ENCODE measurements around the gene KIF6. TPM values are rescaled to one million over a fixed set of nuclear protein-coding genes. Genes with fewer than 3 reads are reported as not detected.

KIF6 gene
- polyA plus RNA-seq, 3 donors = not detected

- Mint-ChIP-seq H3K27me3 (ENCODE audit: low read depth in 3 of 3) (peaks cover 1 to 4% (median 3%) of the 10 kb centered on the region in 3 donors), H3K36me3 (no peaks in the 10 kb centered on the region), H3K27ac (no peak overlapping the region), H3K4me3 (no peak overlapping the region), H3K9me3 (peaks cover 0 to 1% (median 0%) of the 10 kb centered on the region in 7 donors), H3K4me1 (peaks cover 2% of the 10 kb centered on the region)
- Histone ChIP-seq H3K9me3 (replicated peaks in 1 of 2; ENCODE audit: control insufficient read depth in 1 of 2, insufficient read depth in 1 of 2, low read length in 2 of 2) (no peaks in the 10 kb centered on the region), H3K4me1 (ENCODE audit: control insufficient read depth in 1 of 2, insufficient read depth in 2 of 2, low read length in 2 of 2) (no peaks in the 10 kb centered on the region), H3K4me2 (replicated peaks; ENCODE audit: extremely low read depth, low read length, poor library complexity, severe bottlenecking) (no peak overlapping the region), H3K27me3 (ENCODE audit: control insufficient read depth in 2 of 2, insufficient read depth in 2 of 2, low read length in 2 of 2) (no peaks in the 10 kb centered on the region), H3K9ac (ENCODE audit: insufficient read depth, low read length, poor library complexity, severe bottlenecking) (no peak overlapping the region), H3K36me3 (replicated peaks in 1 of 2; ENCODE audit: control insufficient read depth in 1 of 2, insufficient read depth in 2 of 2, low read length in 2 of 2) (no peaks in the 10 kb centered on the region), H2AFZ (ENCODE audit: insufficient read depth, low read depth, low read length, poor library complexity, severe bottlenecking) (no peak overlapping the region), H4K20me1 (ENCODE audit: insufficient read depth, low read length) (no peaks in the 10 kb centered on the region), H3K27ac (ENCODE audit: low read depth in 1 of 2, low read length in 2 of 2) (no peak overlapping the region), H3K4me3 (replicated peaks in 1 of 3; ENCODE audit: low read depth in 2 of 3, low read length in 3 of 3) (no peak overlapping the region), H3K79me2 (ENCODE audit: insufficient read depth, low read length) (no peaks in the 10 kb centered on the region)
- DNase-seq = no peak
- WGBS (ENCODE audit: insufficient coverage) = 95% methylated on average over 4 of the region's 13 CpGs
- intact Hi-C loops (cut with micrococcal nuclease) = no loop called here
- no peak for TF ChIP-seq CTCF (IDR thresholded peaks at IDR 0.05)
Measured at GRCh38 chr6:39350723-39351505, 374.3 kb downstream of the KIF6 start.

- no peaks in the 10 kb centered on the region for H3K36me3 Mint-ChIP-seq
- H2AFZ ChIP-seq (ENCODE audit: insufficient read depth, low read depth, low read length, poor library complexity, severe bottlenecking) = no peak overlapping the region
- H3K9me3 Mint-ChIP-seq = peaks cover 0 to 3% (median 0%) of the 10 kb centered on the region in 7 donors
- no peak overlapping the region for H3K9ac ChIP-seq (ENCODE audit: insufficient read depth, low read length, poor library complexity, severe bottlenecking)
- TF ChIP-seq CTCF (IDR thresholded peaks at IDR 0.05) = no peak
- intact Hi-C loops (cut with micrococcal nuclease) = loop anchor here in 1 of 2 donors (5.0 kb wide), 1 partner anchor 959 kb away; no protein-coding TSS in a partner anchor
- H3K4me3 Mint-ChIP-seq = no peak overlapping the region
- no peak overlapping the region for H3K4me3 ChIP-seq (replicated peaks in 1 of 3; ENCODE audit: low read depth in 2 of 3, low read length in 3 of 3)
- no peak overlapping the region for H3K27ac ChIP-seq (ENCODE audit: low read depth in 1 of 2, low read length in 2 of 2)
- DNase-seq = no peak
- no peaks in the 10 kb centered on the region for H4K20me1 ChIP-seq (ENCODE audit: insufficient read depth, low read length)
- H3K4me2 ChIP-seq (replicated peaks; ENCODE audit: extremely low read depth, low read length, poor library complexity, severe bottlenecking) = no peak overlapping the region
- no peaks in the 10 kb centered on the region for H3K9me3 ChIP-seq (replicated peaks in 1 of 2; ENCODE audit: control insufficient read depth in 1 of 2, insufficient read depth in 1 of 2, low read length in 2 of 2)
- H3K79me2 ChIP-seq (ENCODE audit: insufficient read depth, low read length) = no peaks in the 10 kb centered on the region
- WGBS (ENCODE audit: insufficient coverage) = 97% methylated on average over 15 of the region's 15 CpGs
- H3K27ac Mint-ChIP-seq = no peak overlapping the region
- H3K4me1 Mint-ChIP-seq = peaks cover 2% of the 10 kb centered on the region
- H3K27me3 Mint-ChIP-seq (ENCODE audit: low read depth in 3 of 3) = peaks cover 2 to 6% (median 4%) of the 10 kb centered on the region in 3 donors
- H3K27me3 ChIP-seq (ENCODE audit: control insufficient read depth in 2 of 2, insufficient read depth in 2 of 2, low read length in 2 of 2) = no peaks in the 10 kb centered on the region
- no peaks in the 10 kb centered on the region for H3K4me1 ChIP-seq (ENCODE audit: control insufficient read depth in 1 of 2, insufficient read depth in 2 of 2, low read length in 2 of 2)
- H3K36me3 ChIP-seq (replicated peaks in 1 of 2; ENCODE audit: control insufficient read depth in 1 of 2, insufficient read depth in 2 of 2, low read length in 2 of 2) = no peaks in the 10 kb centered on the region
Measured at GRCh38 chr6:39348740-39349139, 376.5 kb downstream of the KIF6 start.

Data from CD14-positive monocyte (primary cell).